NCI-H146 (cell line): ENCODE data around the gene ARL13B.
"Not testable (repeated sequence)": the region's sequence is repeated elsewhere in the genome, so short reads cannot be mapped to it uniquely, and the experiment has no call there.

Source experiments
- DNase-seq: peaks from one replicate; lab custom pipeline; 2025; lab: John Stamatoyannopoulos, UW

The ARL13B gene

GRCh38 chr3:93979850-93980676 lies at the start of gene ARL13B:
ARL13B (plus strand) TSS chr3:93980155; CDS start chr3:93980424, 269 bp downstream.
- DNase-seq = peak; percentile 98

- DNase-seq = no peak
Measured at GRCh38 chr3:93931597-93932229, 48.2 kb upstream of the ARL13B start.

GRCh38 chr3:93934366-93935046 lies 45.4 kb upstream of the ARL13B start:
- no peak for DNase-seq

- DNase-seq = no peak
Measured at GRCh38 chr3:93936549-93936948, 43.4 kb upstream of the ARL13B start.

GRCh38 chr3:93937485-93937884 lies 42.5 kb upstream of the ARL13B start:
- not testable (repeated sequence) for DNase-seq

GRCh38 chr3:93949958-93950357 lies 30.0 kb upstream of the ARL13B start:
- peak; percentile 26 for DNase-seq

GRCh38 chr3:93961026-93961425 lies 18.9 kb upstream of the ARL13B start:
- no peak for DNase-seq

- no peak for DNase-seq
Measured at GRCh38 chr3:93961489-93961888, 18.5 kb upstream of the ARL13B start.

GRCh38 chr3:93962798-93963197 lies 17.2 kb upstream of the ARL13B start:
- DNase-seq = no peak

- DNase-seq = peak; percentile 7
Measured at GRCh38 chr3:93965106-93965505, 14.8 kb upstream of the ARL13B start.

- DNase-seq = no peak
Measured at GRCh38 chr3:93969443-93969842, 10.5 kb upstream of the ARL13B start.

- no peak for DNase-seq
Measured at GRCh38 chr3:93969997-93970396, 10.0 kb upstream of the ARL13B start.

- DNase-seq = peak; percentile 68
Measured at GRCh38 chr3:93973131-93974126, 6.5 kb upstream of the ARL13B start, which contains the start of gene PROS1. PROS1 (minus strand) TSS chr3:93973896; CDS start chr3:93973749, 147 bp downstream.

- no peak for DNase-seq
Measured at GRCh38 chr3:93981649-93982048, 1.7 kb downstream of the ARL13B start.

- no peak for DNase-seq
Measured at GRCh38 chr3:93983408-93983807, 3.5 kb downstream of the ARL13B start.

- DNase-seq = no peak
Measured at GRCh38 chr3:93984618-93985017, 4.7 kb downstream of the ARL13B start.

GRCh38 chr3:93988283-93988682 lies 8.3 kb downstream of the ARL13B start:
- no peak for DNase-seq

- DNase-seq = no peak
Measured at GRCh38 chr3:93988764-93989163, 8.8 kb downstream of the ARL13B start.

- no peak for DNase-seq
Measured at GRCh38 chr3:93989241-93989640, 9.3 kb downstream of the ARL13B start.

GRCh38 chr3:93991631-93992030 lies 11.7 kb downstream of the ARL13B start:
- DNase-seq = no peak

GRCh38 chr3:93992207-93992606 lies 12.3 kb downstream of the ARL13B start:
- no peak for DNase-seq

GRCh38 chr3:93994056-93994455 lies 14.1 kb downstream of the ARL13B start:
- no peak for DNase-seq
